Upper lobe of right lung (tissue), 1 donor: ENCODE results near the gene XPO1. TPM values are rescaled to one million over a fixed set of nuclear protein-coding genes. Genes with fewer than 3 reads are reported as not detected.
A peak's percentile ranks its signal among the peaks of the same experiment; 100 is the strongest.

Experiments used
- ATAC-seq: fragments of 200-7000 bp; cut with Tn5 transposase; one replicate; pipeline ENCODE4 v1.9.1; 2020; ENCODE audit warnings: mild to moderate bottlenecking, moderate library complexity
- DNase-seq: peaks from one replicate; pipeline ENCODE4 v3.0.0-alpha.2; 2020
- H3K27ac ChIP-seq: fragments of 200-600 bp; one replicate; pipeline ENCODE4 v1.8.0; 2022
- H3K27me3 ChIP-seq: fragments of 200-600 bp; one replicate; pipeline ENCODE4 v1.8.0; 2022; ENCODE audit warnings: mild to moderate bottlenecking
- H3K36me3 ChIP-seq: fragments of 200-600 bp; one replicate; pipeline ENCODE4 v1.8.0; 2022
- H3K4me1 ChIP-seq: fragments of 200-600 bp; one replicate; pipeline ENCODE4 v1.8.0; 2022
- H3K4me3 ChIP-seq: fragments of 200-600 bp; one replicate; pipeline ENCODE4 v1.8.0; 2022; ENCODE audit warnings: mild to moderate bottlenecking
- H3K9me3 ChIP-seq: fragments of 200-600 bp; one replicate; pipeline ENCODE4 v1.8.0; 2022
- intact Hi-C: fragments of 100-400 bp; cut with DNase I; formaldehyde crosslinking; loops from one replicate; pipeline ENCODE4 v1.11.0; 2022
- total RNA-seq: library from RNA; stranded (reverse); fragmentation: NEBNext Ultra II Directional; extraction: Animal tissue kit (Norgen Biotek cat#: 25700); gene quantifications from one replicate; pipeline ENCODE4 v1.2.1, GENCODE V29; 2021
- TF ChIP-seq, protein P1 (sequence below): fragments of 200-600 bp; IDR thresholded peaks from one replicate; pipeline ENCODE4 v1.8.0; 2022; ENCODE audit warnings: antibody characterized with exemption
- donor health status: DM: no; HTN: yes; CAD: no; lungs with severe emphysema.

Gene XPO1
- total RNA-seq, 1 donor from 2014 or later: 98.9 TPM

GRCh38 chr2:61436092-61436491, 102.1 kb downstream of the XPO1 start:
- H3K27ac ChIP-seq: no peak overlapping the region

DNA sequence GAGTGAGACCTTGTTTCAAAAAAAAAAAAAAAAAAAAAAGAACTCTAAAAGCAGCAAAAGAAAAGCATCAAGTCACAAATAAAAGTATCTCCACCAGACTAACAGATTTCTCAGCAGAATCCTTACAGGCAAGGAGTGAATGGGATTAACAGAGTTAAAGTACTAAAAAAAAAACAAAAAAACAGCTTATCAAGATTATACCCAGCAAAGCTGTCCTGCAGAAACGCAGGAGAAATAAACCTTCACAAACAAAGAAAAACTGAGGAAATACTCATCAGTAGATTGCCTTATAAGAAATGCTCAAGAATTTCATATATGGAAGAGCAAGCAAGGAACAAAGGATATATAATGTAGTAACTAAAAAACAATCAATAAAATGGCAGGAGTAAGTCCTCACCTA, 102.9 kb downstream of the XPO1 start:
- Histone ChIP-seq H3K27ac (no peak overlapping the region), H3K4me1 (peaks cover 35% of the 10 kb centered on the region), H3K4me3 (no peak overlapping the region), H3K36me3 (no peaks in the 10 kb centered on the region), H3K27me3 (no peaks in the 10 kb centered on the region), H3K9me3 (no peaks in the 10 kb centered on the region)
- no peak for ATAC-seq
- no peak for DNase-seq
- intact Hi-C loops: no loop called here
- TF ChIP-seq, protein P1, sequence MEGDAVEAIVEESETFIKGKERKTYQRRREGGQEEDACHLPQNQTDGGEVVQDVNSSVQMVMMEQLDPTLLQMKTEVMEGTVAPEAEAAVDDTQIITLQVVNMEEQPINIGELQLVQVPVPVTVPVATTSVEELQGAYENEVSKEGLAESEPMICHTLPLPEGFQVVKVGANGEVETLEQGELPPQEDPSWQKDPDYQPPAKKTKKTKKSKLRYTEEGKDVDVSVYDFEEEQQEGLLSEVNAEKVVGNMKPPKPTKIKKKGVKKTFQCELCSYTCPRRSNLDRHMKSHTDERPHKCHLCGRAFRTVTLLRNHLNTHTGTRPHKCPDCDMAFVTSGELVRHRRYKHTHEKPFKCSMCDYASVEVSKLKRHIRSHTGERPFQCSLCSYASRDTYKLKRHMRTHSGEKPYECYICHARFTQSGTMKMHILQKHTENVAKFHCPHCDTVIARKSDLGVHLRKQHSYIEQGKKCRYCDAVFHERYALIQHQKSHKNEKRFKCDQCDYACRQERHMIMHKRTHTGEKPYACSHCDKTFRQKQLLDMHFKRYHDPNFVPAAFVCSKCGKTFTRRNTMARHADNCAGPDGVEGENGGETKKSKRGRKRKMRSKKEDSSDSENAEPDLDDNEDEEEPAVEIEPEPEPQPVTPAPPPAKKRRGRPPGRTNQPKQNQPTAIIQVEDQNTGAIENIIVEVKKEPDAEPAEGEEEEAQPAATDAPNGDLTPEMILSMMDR: no peak

More at GRCh38 chr2:61436092-61436491, 102.1 kb downstream of the XPO1 start:
- TF ChIP-seq, protein P1: no peak
- no peak for ATAC-seq
- Histone ChIP-seq H3K4me3 (no peak overlapping the region), H3K27me3 (no peaks in the 10 kb centered on the region), H3K9me3 (no peaks in the 10 kb centered on the region), H3K4me1 (peaks cover 37% of the 10 kb centered on the region), H3K36me3 (no peaks in the 10 kb centered on the region)
- no peak for DNase-seq
- intact Hi-C loops: no loop called here

GRCh38 chr2:61434314-61434713, 103.8 kb downstream of the XPO1 start:
- ATAC-seq (peak; percentile 82), DNase-seq (peak; percentile 71)
- intact Hi-C loops: no loop called here
- TF ChIP-seq, protein P1: no peak
- H3K4me3 ChIP-seq: no peak overlapping the region
- peaks cover 25% of the 10 kb centered on the region for H3K4me1 ChIP-seq
- no peaks in the 10 kb centered on the region for H3K9me3 ChIP-seq
- no peaks in the 10 kb centered on the region for H3K27me3 ChIP-seq
- no peaks in the 10 kb centered on the region for H3K36me3 ChIP-seq
- H3K27ac ChIP-seq: no peak overlapping the region

DNA sequence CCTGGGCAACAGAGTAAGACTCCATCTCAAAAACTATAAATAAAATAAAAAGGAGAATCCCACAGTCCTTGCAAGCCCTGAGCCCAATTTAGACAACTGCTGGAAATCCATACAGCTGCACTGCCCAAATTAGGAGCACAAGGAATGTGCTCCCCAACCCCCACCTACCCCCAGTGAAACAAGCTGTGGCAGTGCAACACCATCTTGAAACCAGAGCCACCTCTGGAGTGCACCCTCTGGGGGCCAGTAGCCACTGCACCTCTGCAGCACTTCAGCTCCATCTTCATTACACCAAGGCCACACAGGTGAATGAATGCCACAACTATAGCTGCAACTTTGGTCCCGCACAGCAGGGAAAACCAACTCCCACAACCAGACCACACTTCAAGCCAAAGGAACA, 104.5 kb downstream of the XPO1 start:
- no peaks in the 10 kb centered on the region for H3K9me3 ChIP-seq
- intact Hi-C loops: no loop called here
- H3K4me1 ChIP-seq: peaks cover 21% of the 10 kb centered on the region
- ATAC-seq (no peak), DNase-seq (no peak)
- no peaks in the 10 kb centered on the region for H3K27me3 ChIP-seq
- H3K4me3 ChIP-seq: no peak overlapping the region
- no peaks in the 10 kb centered on the region for H3K36me3 ChIP-seq
- TF ChIP-seq, protein P1: no peak
- no peak overlapping the region for H3K27ac ChIP-seq

DNA sequence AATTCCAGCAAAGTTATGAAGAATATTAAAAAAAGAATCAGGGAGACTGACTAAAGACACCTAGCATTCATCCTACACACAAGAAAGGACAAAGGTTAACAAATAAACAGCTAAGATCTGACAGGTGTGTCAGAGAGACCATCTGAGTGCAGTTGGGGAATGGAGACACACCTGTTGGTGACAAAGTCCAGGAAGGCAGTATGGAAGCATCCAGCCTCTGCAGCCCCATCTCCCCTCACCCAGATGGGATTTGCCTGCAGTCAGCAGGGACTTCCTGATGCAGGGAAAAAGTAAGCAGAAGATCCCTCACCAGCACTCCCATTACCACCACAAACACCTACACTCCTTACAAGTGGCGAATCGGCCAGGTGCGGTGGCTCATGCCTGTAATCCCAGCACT, 105.2 kb downstream of the XPO1 start:
- no peak overlapping the region for H3K4me3 ChIP-seq
- no peaks in the 10 kb centered on the region for H3K27me3 ChIP-seq
- TF ChIP-seq, protein P1: no peak
- no peak overlapping the region for H3K27ac ChIP-seq
- DNase-seq (no peak), ATAC-seq (no peak)
- no peaks in the 10 kb centered on the region for H3K9me3 ChIP-seq
- H3K4me1 ChIP-seq: peaks cover 24% of the 10 kb centered on the region
- intact Hi-C loops: no loop called here
- no peaks in the 10 kb centered on the region for H3K36me3 ChIP-seq

DNA sequence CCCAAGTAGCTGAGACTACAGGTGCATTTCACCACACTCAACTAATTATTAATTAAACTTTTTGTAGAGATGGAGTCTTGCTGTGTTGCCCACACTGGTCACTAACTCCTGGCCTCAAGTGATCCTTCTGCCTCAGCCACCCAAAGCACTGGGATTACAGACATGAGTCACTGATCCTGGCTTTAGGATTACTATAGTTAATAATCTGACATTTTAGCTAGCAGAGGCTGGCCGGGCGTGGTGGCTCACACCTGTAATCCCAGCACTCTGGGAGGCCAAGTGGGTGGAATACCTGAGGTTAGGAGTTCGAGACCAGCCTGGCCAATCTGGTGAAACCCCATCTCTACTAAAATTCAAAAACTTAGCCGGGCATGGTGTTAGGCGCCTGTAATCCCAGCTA, 106.8 kb downstream of the XPO1 start:
- H3K27me3 ChIP-seq: no peaks in the 10 kb centered on the region
- no peaks in the 10 kb centered on the region for H3K36me3 ChIP-seq
- DNase-seq (no peak), ATAC-seq (no peak)
- no peak overlapping the region for H3K27ac ChIP-seq
- no peak overlapping the region for H3K4me3 ChIP-seq
- H3K9me3 ChIP-seq: no peaks in the 10 kb centered on the region
- peaks cover 28% of the 10 kb centered on the region for H3K4me1 ChIP-seq
- TF ChIP-seq, protein P1: no peak
- intact Hi-C loops: no loop called here
